Measurements from ENCODE around the gene LIM2. TPM values are rescaled to one million over a fixed set of nuclear protein-coding genes. Genes with fewer than 3 reads are reported as not detected.

LIM2 gene
- total and polyA plus RNA-seq, 9 of the 15 experiments (the other 6 are each of a cell fraction or from before 2014, with no cell fraction given), result 0.07 to 0.45 (median 0.18) TPM; not detected in 4

- TF ChIP-seq MXD1 (CRISPR knock-in tag; IDR thresholded peaks at IDR 0.05; ENCODE audit: borderline replicate concordance, poor library complexity, severe bottlenecking), result peak; percentile 6
- TF ChIP-seq EP400 (IDR thresholded peaks at IDR 0.05), result peak; percentile 74
- no peak for TF ChIP-seq HDAC8 (tag; IDR thresholded peaks at IDR 0.05)
- peak; percentile 53; the same call in 1 of the 2 replicates for TF ChIP-seq AFF4 (CRISPR knock-in tag; IDR thresholded peaks at IDR 0.05)
- no peak for TF ChIP-seq CGGBP1 (CRISPR knock-in tag; IDR thresholded peaks at IDR 0.05)
- TF ChIP-seq CBFA2T3 (IDR thresholded peaks at IDR 0.05), result no peak
- TF ChIP-seq FOXP1 (CRISPR knock-in tag; IDR thresholded peaks at IDR 0.05), result no peak; the same call in 1 of the 2 replicates
- 0 out of 2 replicates have a peak, but pooled peaks have one; percentile 31 for TF ChIP-seq BCOR (IDR thresholded peaks at IDR 0.05)
- peak; percentile 62 for TF ChIP-seq ZBTB7A (IDR thresholded peaks at IDR 0.05; ENCODE audit: borderline replicate concordance, control insufficient read depth, low read depth, low read length)
- no peak for TF ChIP-seq PHF21A (IDR thresholded peaks at IDR 0.05; ENCODE audit: borderline replicate concordance, low read depth)
- TF ChIP-seq PTBP1 (IDR thresholded peaks at IDR 0.05; ENCODE audit: low read depth, low read length), result no peak
- peak in 1 of 2 experiments; percentile 15; a peak in 1 of 4 replicates for TF ChIP-seq MAZ (CRISPR knock-in tag; conservative IDR thresholded peaks at IDR 0.05 in 1 of 2, IDR thresholded peaks at IDR 0.05 in 1 of 2)
- no peak for TF ChIP-seq POU5F1 (IDR thresholded peaks at IDR 0.05; ENCODE audit: borderline replicate concordance, low read depth, low read length, partially characterized antibody)
- TF ChIP-seq GTF2E2 (tag; IDR thresholded peaks at IDR 0.05), result no peak
- TF ChIP-seq LCOR (CRISPR knock-in tag; IDR thresholded peaks at IDR 0.05), result no peak
- TF ChIP-seq RB1 (IDR thresholded peaks at IDR 0.05; ENCODE audit: low read depth), result peak; percentile 27; the same call in 1 of the 2 replicates
- TF ChIP-seq NR4A1 (CRISPR knock-in tag; IDR thresholded peaks at IDR 0.05), result no peak
- TF ChIP-seq NR4A1 (tag; IDR thresholded peaks at IDR 0.05), result no peak
- TF ChIP-seq ZNF592 (IDR thresholded peaks at IDR 0.05), result peak; percentile 80
- no peak for TF ChIP-seq MECOM (CRISPR knock-in tag; IDR thresholded peaks at IDR 0.05)
These were observed 21.8 kb downstream of the LIM2 start, which contains the start of gene ETFB (continued) for GRCh38 chr19:51365965-51366388.
